Spleen (tissue), 11 donors: ENCODE data around the gene PHIP. TPM values are rescaled to one million over a fixed set of nuclear protein-coding genes. Genes with fewer than 3 reads are reported as not detected.
"Not testable (repeated sequence)": the region's sequence is repeated elsewhere in the genome, so short reads cannot be mapped to it uniquely, and the experiment has no call there.

ENCODE experiments used
- DNase-seq: peaks from one replicate; pipeline ENCODE4 v3.0.0-alpha.2; 2020
- H3K27ac ChIP-seq, 8 donors: fragments of 200-600 bp; sonication (generic) in 7 of 8; 1 replicate in 4 of 8; 2 replicates in 4 of 8; pipeline versions ENCODE4 v1.5.0 to v1.8.0; 2016 to 2021; ENCODE audit warnings: inconsistent platforms in 4 of 8, mild to moderate bottlenecking in 4 of 8, moderate library complexity in 1 of 8
- H3K27me3 ChIP-seq, 7 donors: fragments of 200-600 bp; sonication (generic) in 6 of 7; replicated peaks in 1 of 7; 1 replicate in 4 of 7; 2 replicates in 3 of 7; pipeline versions ENCODE4 v1.5.0 to v1.8.0; 2016 to 2021; ENCODE audit warnings: inconsistent platforms in 3 of 7, mild to moderate bottlenecking in 1 of 7
- H3K36me3 ChIP-seq, 6 donors: fragments of 200-600 bp; sonication (generic) in 5 of 6; 1 replicate in 4 of 6; 2 replicates in 2 of 6; pipeline versions ENCODE4 v1.5.0 to v1.8.0; 2016 to 2021; ENCODE audit warnings: inconsistent platforms in 2 of 6
- H3K4me1 ChIP-seq, 6 donors: fragments of 200-600 bp; sonication (generic) in 5 of 6; 1 replicate in 3 of 6; 2 replicates in 3 of 6; pipeline versions ENCODE4 v1.5.0 to v1.8.0; 2016 to 2021; ENCODE audit warnings: inconsistent platforms in 3 of 6
- H3K4me3 ChIP-seq, 8 donors: fragments of 200-600 bp; sonication (generic) in 7 of 8; 1 replicate in 4 of 8; 2 replicates in 4 of 8; pipeline versions ENCODE4 v1.5.0 to v1.8.0; 2016 to 2021; ENCODE audit warnings: inconsistent platforms in 4 of 8, mild to moderate bottlenecking in 4 of 8, moderate library complexity in 2 of 8
- H3K9me3 ChIP-seq, 8 donors: fragments of 200-600 bp; sonication (generic) in 7 of 8; 1 replicate in 4 of 8; 2 replicates in 4 of 8; pipeline versions ENCODE4 v1.5.0 to v1.8.0; 2016 to 2021; ENCODE audit warnings: inconsistent platforms in 4 of 8
- POLR2A ChIP-seq, 3 donors: fragments of 450-650 bp; IDR thresholded peaks; one replicate each; pipeline ENCODE4 v1.5.1; 2017; ENCODE audit warnings: antibody characterized with exemption in 3 of 3, mild to moderate bottlenecking in 1 of 3
- POLR2AphosphoS5 ChIP-seq, 3 donors: sonication (generic); formaldehyde crosslinking; IDR thresholded peaks; one replicate each; pipeline ENCODE4 v1.5.1; 2017; ENCODE audit warnings: antibody characterized with exemption in 3 of 3
- WGBS, 5 donors: extraction: QIAGEN DNeasy Blood & Tissue Kit in 3 of 5; methylation state at CpG; one replicate each; pipeline versions ENCODE4 v1.1.5 to v1.1.7; 2013 to 2018; 5-methylcytosine and 5-hydroxymethylcytosine counted together
- intact Hi-C: fragments of 100-400 bp; cut with DNase I; formaldehyde crosslinking; loops from one replicate; pipeline ENCODE4 v1.15.0; 2023; ENCODE audit warnings: low total_unique reads
- polyA plus RNA-seq, 3 donors: library from polyadenylated mRNA; stranded (reverse); fragments of 200-250 nt; gene quantifications; one replicate each; pipeline ENCODE4 v1.2.1, GENCODE V29; 2013
- total RNA-seq, 7 donors: library from RNA; depleted of rRNA in 3 of 7; stranded (reverse); fragments of >200 nt in 3 of 7; fragmentation: NEBNext Ultra II Directional in 4 of 7; extraction: Animal tissue kit (Norgen Biotek cat#: 25700) in 4 of 7; gene quantifications; one replicate each; pipeline versions ENCODE4 v1.1.0 to v1.2.1, GENCODE V29; 2016 to 2021
- TF ChIP-seq, protein P1 (sequence below), 11 experiments: fragments of 200-600 bp in 7 of 11; fragments of 450-650 bp in 4 of 11; sonication (generic) in 4 of 11; IDR thresholded peaks in 8 of 11; conservative IDR thresholded peaks in 3 of 11; 1 replicate in 7 of 11; 2 replicates in 4 of 11; pipeline versions ENCODE4 v1.4.0 to v1.8.0; 2016 to 2021; ENCODE audit warnings: antibody characterized with exemption in 11 of 11, inconsistent platforms in 4 of 11, mild to moderate bottlenecking in 1 of 11
- donor health status: healthy with polysubstance abuse.
- donor health status: DM: no; HTN: no; CAD: no; lungs with moderate emphysema.
- donor health status: DM: no; HTN: no; CAD: no.
- donor health status: Bipolar disorder and iron deficiency.
- donor health status: healthy.
- donor health status: DM: no; HTN: no; CAD: no.
- donor health status: DM: yes; HTN: yes; CAD: no.

The PHIP gene
- total and polyA plus RNA-seq, 10 donors, result 7.8 to 51.3 (median 35.9) TPM

DNA sequence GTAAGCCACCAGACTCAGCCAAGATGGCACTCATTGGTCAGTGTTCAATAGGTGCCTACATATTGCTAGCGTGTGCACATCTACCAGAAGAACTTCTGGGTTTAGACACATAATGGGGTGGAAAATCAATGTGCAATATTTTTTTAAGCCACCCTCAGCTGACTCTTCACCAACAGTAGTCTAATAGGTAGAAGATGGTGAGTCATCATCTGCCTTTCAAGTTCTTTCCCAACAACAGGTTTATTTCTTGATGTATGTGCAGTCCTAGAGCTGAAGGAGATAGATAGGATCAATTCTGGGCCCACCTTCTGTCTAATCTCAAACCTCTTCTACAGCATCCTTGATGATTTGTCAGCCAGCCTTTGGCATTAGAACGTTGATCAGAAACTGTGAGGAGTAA is 169.4 kb downstream of the PHIP start:
- Histone ChIP-seq H3K27ac (no peak overlapping the region), H3K36me3 (peaks cover 0 to 7% (median 0%) of the 10 kb centered on the region in 6 donors), H3K9me3 (no peaks in the 10 kb centered on the region), H3K27me3 (peaks cover 0 to 29% (median 3%) of the 10 kb centered on the region in 7 donors), H3K4me3 (no peak overlapping the region), H3K4me1 (peaks cover 0 to 25% (median 14%) of the 10 kb centered on the region in 6 donors)
- 89 to 99% (median 96%) methylated on average over 2 of the region's 2 CpGs for WGBS, 5 donors
- intact Hi-C loops, result no loop called here
- TF ChIP-seq POLR2A (IDR thresholded peaks at IDR 0.05) (no peak), POLR2AphosphoS5 (IDR thresholded peaks at IDR 0.05) (no peak)
- TF ChIP-seq, protein P1, sequence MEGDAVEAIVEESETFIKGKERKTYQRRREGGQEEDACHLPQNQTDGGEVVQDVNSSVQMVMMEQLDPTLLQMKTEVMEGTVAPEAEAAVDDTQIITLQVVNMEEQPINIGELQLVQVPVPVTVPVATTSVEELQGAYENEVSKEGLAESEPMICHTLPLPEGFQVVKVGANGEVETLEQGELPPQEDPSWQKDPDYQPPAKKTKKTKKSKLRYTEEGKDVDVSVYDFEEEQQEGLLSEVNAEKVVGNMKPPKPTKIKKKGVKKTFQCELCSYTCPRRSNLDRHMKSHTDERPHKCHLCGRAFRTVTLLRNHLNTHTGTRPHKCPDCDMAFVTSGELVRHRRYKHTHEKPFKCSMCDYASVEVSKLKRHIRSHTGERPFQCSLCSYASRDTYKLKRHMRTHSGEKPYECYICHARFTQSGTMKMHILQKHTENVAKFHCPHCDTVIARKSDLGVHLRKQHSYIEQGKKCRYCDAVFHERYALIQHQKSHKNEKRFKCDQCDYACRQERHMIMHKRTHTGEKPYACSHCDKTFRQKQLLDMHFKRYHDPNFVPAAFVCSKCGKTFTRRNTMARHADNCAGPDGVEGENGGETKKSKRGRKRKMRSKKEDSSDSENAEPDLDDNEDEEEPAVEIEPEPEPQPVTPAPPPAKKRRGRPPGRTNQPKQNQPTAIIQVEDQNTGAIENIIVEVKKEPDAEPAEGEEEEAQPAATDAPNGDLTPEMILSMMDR (IDR thresholded peaks at IDR 0.05 in 8 of 11, conservative IDR thresholded peaks at IDR 0.05 in 3 of 11), result no peak
- DNase-seq, result no peak

DNA sequence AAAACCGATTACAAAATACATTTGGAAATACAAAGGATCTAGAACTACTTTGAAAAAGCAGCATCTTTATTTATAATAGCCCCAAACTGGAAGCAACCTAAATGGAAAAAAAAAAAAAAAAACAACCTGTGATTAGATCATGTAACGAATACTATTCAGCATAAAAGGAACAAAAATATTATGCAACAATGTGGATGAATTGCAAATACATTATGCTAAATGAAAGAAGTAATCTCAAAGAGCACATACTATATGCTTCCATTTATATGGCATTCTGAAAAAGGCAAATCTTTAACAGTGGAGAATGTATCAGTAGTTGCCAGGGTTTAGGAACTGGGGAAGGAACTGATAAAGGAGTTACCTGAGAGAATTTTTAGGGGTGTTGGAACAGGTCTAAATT is 181.8 kb downstream of the PHIP start:
- intact Hi-C loops, result no loop called here
- peaks cover 0 to 4% (median 0%) of the 10 kb centered on the region in 6 donors for H3K36me3 ChIP-seq
- no peak for TF ChIP-seq POLR2A (IDR thresholded peaks at IDR 0.05)
- no peak for TF ChIP-seq POLR2AphosphoS5 (IDR thresholded peaks at IDR 0.05)
- TF ChIP-seq, protein P1 (IDR thresholded peaks at IDR 0.05 in 8 of 11, conservative IDR thresholded peaks at IDR 0.05 in 3 of 11), result no peak

DNA sequence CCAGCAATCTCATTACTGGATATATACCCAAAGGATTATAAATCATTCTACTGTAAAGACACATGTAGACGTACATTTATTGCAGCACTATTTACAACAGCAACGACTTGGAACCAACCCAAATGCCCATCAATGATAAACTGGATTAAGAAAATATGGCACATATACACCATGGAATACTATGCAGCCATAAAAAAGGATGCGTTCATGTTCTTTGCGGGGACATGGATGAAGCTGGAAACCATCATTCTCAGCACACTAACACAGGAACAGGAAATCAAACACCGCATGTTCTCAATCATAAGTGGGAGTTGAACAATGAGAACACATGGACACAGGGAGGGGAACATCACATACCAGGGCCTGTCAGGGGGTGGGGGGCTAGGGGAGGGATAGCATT is 188.2 kb downstream of the PHIP start:
- H3K36me3 ChIP-seq, H3K4me1 ChIP-seq, H3K9me3 ChIP-seq, H3K27ac ChIP-seq, H3K27me3 ChIP-seq, DNase-seq, intact Hi-C loops, H3K4me3 ChIP-seq: not testable (repeated sequence)
- 94 to 98% (median 96%) methylated on average over 5 of the region's 5 CpGs for WGBS, 5 donors

More for the DNA sequence above, 181.8 kb downstream of the PHIP start:
- WGBS, 5 donors, result 73 to 89% (median 76%) methylated on average over 2 of the region's 2 CpGs
- H3K4me1 ChIP-seq, result no peaks in the 10 kb centered on the region
- H3K27me3 ChIP-seq, result no peaks in the 10 kb centered on the region
- no peak overlapping the region for H3K4me3 ChIP-seq
- DNase-seq, result no peak
- H3K9me3 ChIP-seq, result no peaks in the 10 kb centered on the region
- no peak overlapping the region for H3K27ac ChIP-seq

Other genes starting within 250 kb of the PHIP start
- gene IRAK1BP1, start 210.7 kb downstream of the PHIP start, total RNA-seq, result 1 to 10 TPM; 2.1 to 5.2 (median 3.9) TPM
- 1 to 10 TPM in 2 of 3 donors, under 1 TPM in 1; 0.61 to 1.6 (median 1.4) TPM for gene IRAK1BP1, start 210.7 kb downstream of the PHIP start, polyA plus RNA-seq
- gene HMGN3, start 156.4 kb upstream of the PHIP start, total RNA-seq, result 10 to 100 TPM; 38.3 to 71.3 (median 51.4) TPM
- gene HMGN3, start 156.4 kb upstream of the PHIP start, polyA plus RNA-seq, result 100 to 1,000 TPM; 110 to 115 (median 115) TPM